Peyer's patch (tissue), 4 donors: ENCODE data around the gene GDPD5.

Source experiments
- CTCF ChIP-seq, 6 experiments: fragments of 450-650 bp in 4 of 6; fragments of 200-600 bp in 2 of 6; sonication (generic) in 1 of 6; IDR thresholded peaks; one replicate each; pipeline ENCODE4 v1.5.1; 2017 to 2019; ENCODE audit warnings: antibody characterized with exemption in 6 of 6, mild to moderate bottlenecking in 3 of 6, moderate library complexity in 1 of 6
- POLR2A ChIP-seq, 2 donors: fragments of 450-650 bp; IDR thresholded peaks; one replicate each; pipeline ENCODE4 v1.5.1; 2017; ENCODE audit warnings: antibody characterized with exemption in 2 of 2, mild to moderate bottlenecking in 2 of 2, moderate library complexity in 2 of 2

- TF ChIP-seq POLR2A (IDR thresholded peaks at IDR 0.05) (no peak), CTCF (IDR thresholded peaks at IDR 0.05) (no peak)
Observed at GRCh38 chr11:75520688-75521087, 5.1 kb downstream of the GDPD5 start.
